Neural cell (in vitro differentiated cells): Measurements from ENCODE around the gene CDC42EP5. TPM values are rescaled to one million over a fixed set of nuclear protein-coding genes. Genes with fewer than 3 reads are reported as not detected.

Source experiments
- H2AFZ ChIP-seq: fragments of 200-600, 300-800 bp; sonication (generic), shearing (Covaris generic); 2 replicates; pipeline ENCODE4 v1.6.0; 2014; ENCODE audit warnings: low read depth, mild to moderate bottlenecking, antibody characterized with exemption, low read length, moderate library complexity
- H3F3A ChIP-seq: fragments of 200-600 bp; shearing (Covaris generic); 2 replicates; pipeline ENCODE4 v1.6.1; 2016; ENCODE audit warnings: mild to moderate bottlenecking, moderate library complexity, mixed read lengths, antibody characterized with exemption, low read length; ENCODE audit not compliant: insufficient read depth, poor library complexity, severe bottlenecking
- H3K27ac ChIP-seq: fragments of 200-600, 300-800 bp; sonication (generic), shearing (Covaris generic); 2 replicates; pipeline ENCODE4 v1.5.1; 2014; ENCODE audit warnings: mild to moderate bottlenecking, low read length, moderate library complexity
- H3K27me3 ChIP-seq: fragments of 300-800, 200-600 bp; sonication (generic), shearing (Covaris generic); 2 replicates; pipeline ENCODE4 v1.6.0; 2014; ENCODE audit warnings: mild to moderate bottlenecking, low read depth, low read length, moderate library complexity; ENCODE audit not compliant: insufficient read depth
- H3K36me3 ChIP-seq: fragments of 300-800, 200-600 bp; sonication (generic), shearing (Covaris generic); 2 replicates; pipeline ENCODE4 v1.5.1; 2014; ENCODE audit warnings: mild to moderate bottlenecking, antibody characterized with exemption, low read length, moderate library complexity; ENCODE audit not compliant: insufficient read depth
- H3K4me2 ChIP-seq: fragments of 300-800, 200-600 bp; sonication (generic), shearing (Covaris generic); 2 replicates; pipeline ENCODE4 v1.6.0; 2014; ENCODE audit warnings: mild to moderate bottlenecking, low read length
- H3K4me3 ChIP-seq: fragments of 300-800, 200-600 bp; sonication (generic), shearing (Covaris generic); 2 replicates; pipeline ENCODE4 v1.5.1; 2014; ENCODE audit warnings: mild to moderate bottlenecking, low read length, moderate library complexity
- H3K79me2 ChIP-seq: fragments of 200-600 bp; shearing (Covaris generic); replicated peaks from 2 replicates; pipeline ENCODE4 v1.6.0; 2014; ENCODE audit warnings: mild to moderate bottlenecking, low read length, moderate library complexity; ENCODE audit not compliant: insufficient read depth
- H3K9ac ChIP-seq: fragments of 300-800, 200-600 bp; sonication (generic), shearing (Covaris generic); 2 replicates; pipeline ENCODE4 v1.6.1; 2016; ENCODE audit warnings: mild to moderate bottlenecking, low read length, mixed read lengths
- H3K9me2 ChIP-seq: fragments of 200-600 bp; shearing (Covaris generic); 2 replicates; pipeline ENCODE4 v1.6.1; 2016; ENCODE audit warnings: mild to moderate bottlenecking, low read length, mixed read lengths; ENCODE audit not compliant: insufficient read depth
- H3K9me3 ChIP-seq: fragments of 200-600, 300-800 bp; sonication (generic), shearing (Covaris generic); 2 replicates; pipeline ENCODE4 v1.6.1; 2016; ENCODE audit warnings: mild to moderate bottlenecking, mixed run types, low read length, moderate library complexity, mixed read lengths
- H4K20me1 ChIP-seq: fragments of 200-600 bp; shearing (Covaris generic); 2 replicates; pipeline ENCODE4 v1.6.1; 2016; ENCODE audit warnings: mild to moderate bottlenecking, mixed run types; ENCODE audit not compliant: insufficient read depth
- EP300 ChIP-seq: fragments of 450-650 bp; conservative IDR thresholded peaks from 2 replicates; pipeline ENCODE4 v1.6.1; 2014; ENCODE audit warnings: antibody characterized with exemption, mild to moderate bottlenecking, moderate library complexity; ENCODE audit not compliant: poor library complexity, severe bottlenecking
- EZH2 ChIP-seq: fragments of 200-600, 300-800 bp; shearing (Covaris generic), sonication (generic); IDR thresholded peaks from 2 replicates; pipeline ENCODE4 v1.6.1; 2014; ENCODE audit warnings: antibody characterized with exemption, low read length, borderline replicate concordance, mild to moderate bottlenecking; ENCODE audit not compliant: insufficient read depth, poor library complexity, severe bottlenecking
- MXI1 ChIP-seq: fragments of 450-650 bp; conservative IDR thresholded peaks from 2 replicates; pipeline ENCODE4 v1.6.1; 2014; ENCODE audit warnings: antibody characterized with exemption, mild to moderate bottlenecking; ENCODE audit not compliant: poor library complexity, severe bottlenecking
- POLR2AphosphoS5 ChIP-seq: IDR thresholded peaks from 2 replicates; pipeline ENCODE4 v1.6.1; 2012
- RAD21 ChIP-seq: fragments of 450-650 bp; conservative IDR thresholded peaks from 2 replicates; pipeline ENCODE4 v1.6.1; 2014; ENCODE audit warnings: antibody characterized with exemption, mild to moderate bottlenecking, moderate library complexity
- SMC3 ChIP-seq: fragments of 450-650 bp; conservative IDR thresholded peaks from 2 replicates; pipeline ENCODE4 v1.6.1; 2014; ENCODE audit warnings: antibody characterized with exemption, mild to moderate bottlenecking, moderate library complexity; ENCODE audit not compliant: poor library complexity
- TAF1 ChIP-seq: IDR thresholded peaks from 2 replicates; pipeline ENCODE4 v1.6.1; 2012; ENCODE audit warnings: low read depth
- polyA plus RNA-seq: library from polyadenylated mRNA; depleted of rRNA; stranded (reverse); fragments of >200 nt; gene quantifications from 2 replicates; pipeline ENCODE4 v1.2.3, GENCODE V29; 2014
- TF ChIP-seq, protein P1 (sequence below): fragments of 450-650 bp; IDR thresholded peaks from 2 replicates; pipeline ENCODE4 v1.5.1; 2014; ENCODE audit warnings: antibody characterized with exemption, mild to moderate bottlenecking, moderate library complexity; ENCODE audit not compliant: poor library complexity, severe bottlenecking
- TF ChIP-seq, protein P2 (sequence below): IDR thresholded peaks from 2 replicates; pipeline ENCODE4 v1.6.1; 2012; ENCODE audit warnings: borderline replicate concordance

CDC42EP5 gene
- polyA plus RNA-seq, 1 donor from 2014 or later: not detected

DNA sequence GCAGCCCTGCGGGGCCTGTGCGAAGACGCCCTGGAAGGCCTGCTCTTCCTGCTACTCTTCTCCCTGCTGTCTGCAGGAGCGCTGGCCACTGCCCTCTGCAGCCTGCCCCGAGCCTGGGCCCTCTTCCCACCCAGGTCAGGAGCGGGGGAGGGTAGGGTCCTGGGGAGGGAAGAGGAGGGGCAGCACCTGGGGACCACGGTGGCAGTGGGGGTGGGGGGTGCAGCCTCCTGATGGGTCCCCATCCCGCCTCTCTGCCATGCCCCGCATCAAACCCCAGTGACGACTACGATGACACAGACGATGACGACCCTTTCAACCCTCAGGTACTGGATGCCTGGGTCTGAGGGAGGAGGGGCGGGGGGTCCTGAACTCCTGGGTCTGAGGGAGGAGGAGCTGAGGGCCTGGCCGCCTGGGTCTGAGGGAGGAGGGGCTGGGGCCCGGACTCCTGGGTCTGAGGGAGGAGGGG, 37.5 kb downstream of the CDC42EP5 start:
- no peak overlapping the region for H2AFZ ChIP-seq
- H3F3A ChIP-seq: no peaks in the 10 kb centered on the region
- no peak overlapping the region for H3K4me3 ChIP-seq
- no peaks in the 10 kb centered on the region for H3K9me3 ChIP-seq
- no peak overlapping the region for H3K9ac ChIP-seq
- TF ChIP-seq, protein P1, sequence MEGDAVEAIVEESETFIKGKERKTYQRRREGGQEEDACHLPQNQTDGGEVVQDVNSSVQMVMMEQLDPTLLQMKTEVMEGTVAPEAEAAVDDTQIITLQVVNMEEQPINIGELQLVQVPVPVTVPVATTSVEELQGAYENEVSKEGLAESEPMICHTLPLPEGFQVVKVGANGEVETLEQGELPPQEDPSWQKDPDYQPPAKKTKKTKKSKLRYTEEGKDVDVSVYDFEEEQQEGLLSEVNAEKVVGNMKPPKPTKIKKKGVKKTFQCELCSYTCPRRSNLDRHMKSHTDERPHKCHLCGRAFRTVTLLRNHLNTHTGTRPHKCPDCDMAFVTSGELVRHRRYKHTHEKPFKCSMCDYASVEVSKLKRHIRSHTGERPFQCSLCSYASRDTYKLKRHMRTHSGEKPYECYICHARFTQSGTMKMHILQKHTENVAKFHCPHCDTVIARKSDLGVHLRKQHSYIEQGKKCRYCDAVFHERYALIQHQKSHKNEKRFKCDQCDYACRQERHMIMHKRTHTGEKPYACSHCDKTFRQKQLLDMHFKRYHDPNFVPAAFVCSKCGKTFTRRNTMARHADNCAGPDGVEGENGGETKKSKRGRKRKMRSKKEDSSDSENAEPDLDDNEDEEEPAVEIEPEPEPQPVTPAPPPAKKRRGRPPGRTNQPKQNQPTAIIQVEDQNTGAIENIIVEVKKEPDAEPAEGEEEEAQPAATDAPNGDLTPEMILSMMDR: no peak
- TF ChIP-seq EZH2: no peak
- H3K79me2 ChIP-seq: no peaks in the 10 kb centered on the region
- H4K20me1 ChIP-seq: no peaks in the 10 kb centered on the region
- H3K9me2 ChIP-seq: no peaks in the 10 kb centered on the region
- H3K27ac ChIP-seq: no peak overlapping the region
- no peak overlapping the region for H3K4me2 ChIP-seq
- no peaks in the 10 kb centered on the region for H3K27me3 ChIP-seq
- no peaks in the 10 kb centered on the region for H3K36me3 ChIP-seq

DNA sequence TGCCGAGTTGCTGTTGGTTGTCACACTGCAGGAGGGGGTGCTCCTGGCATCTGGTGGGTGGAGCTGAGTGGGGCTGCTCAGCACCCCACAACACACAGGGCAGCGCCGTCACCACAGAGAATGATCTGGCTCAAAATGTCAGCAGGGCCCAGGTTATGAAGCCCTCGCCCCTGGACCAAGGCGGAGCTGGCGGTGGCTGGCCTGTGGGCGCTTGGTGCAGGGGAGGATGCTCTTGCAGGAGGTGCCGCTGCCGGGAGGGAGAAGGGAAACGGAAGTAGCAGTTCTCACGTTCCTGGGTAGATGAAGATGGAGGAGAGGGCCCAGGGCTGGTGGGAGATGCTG, 38.3 kb downstream of the CDC42EP5 start:
- Histone ChIP-seq H3K36me3 (no peaks in the 10 kb centered on the region), H3K9me2 (no peaks in the 10 kb centered on the region), H3K4me2 (no peak overlapping the region), H3K79me2 (no peaks in the 10 kb centered on the region), H3F3A (no peaks in the 10 kb centered on the region), H3K27me3 (no peaks in the 10 kb centered on the region), H3K9ac (no peak overlapping the region), H3K27ac (no peak overlapping the region), H3K4me3 (no peak overlapping the region), H4K20me1 (no peaks in the 10 kb centered on the region), H3K9me3 (no peaks in the 10 kb centered on the region), H2AFZ (no peak overlapping the region)
- TF ChIP-seq TAF1 (no peak), RAD21 (no peak), EP300 (no peak), EZH2 (no peak), SMC3 (no peak)
- TF ChIP-seq, protein P2, sequence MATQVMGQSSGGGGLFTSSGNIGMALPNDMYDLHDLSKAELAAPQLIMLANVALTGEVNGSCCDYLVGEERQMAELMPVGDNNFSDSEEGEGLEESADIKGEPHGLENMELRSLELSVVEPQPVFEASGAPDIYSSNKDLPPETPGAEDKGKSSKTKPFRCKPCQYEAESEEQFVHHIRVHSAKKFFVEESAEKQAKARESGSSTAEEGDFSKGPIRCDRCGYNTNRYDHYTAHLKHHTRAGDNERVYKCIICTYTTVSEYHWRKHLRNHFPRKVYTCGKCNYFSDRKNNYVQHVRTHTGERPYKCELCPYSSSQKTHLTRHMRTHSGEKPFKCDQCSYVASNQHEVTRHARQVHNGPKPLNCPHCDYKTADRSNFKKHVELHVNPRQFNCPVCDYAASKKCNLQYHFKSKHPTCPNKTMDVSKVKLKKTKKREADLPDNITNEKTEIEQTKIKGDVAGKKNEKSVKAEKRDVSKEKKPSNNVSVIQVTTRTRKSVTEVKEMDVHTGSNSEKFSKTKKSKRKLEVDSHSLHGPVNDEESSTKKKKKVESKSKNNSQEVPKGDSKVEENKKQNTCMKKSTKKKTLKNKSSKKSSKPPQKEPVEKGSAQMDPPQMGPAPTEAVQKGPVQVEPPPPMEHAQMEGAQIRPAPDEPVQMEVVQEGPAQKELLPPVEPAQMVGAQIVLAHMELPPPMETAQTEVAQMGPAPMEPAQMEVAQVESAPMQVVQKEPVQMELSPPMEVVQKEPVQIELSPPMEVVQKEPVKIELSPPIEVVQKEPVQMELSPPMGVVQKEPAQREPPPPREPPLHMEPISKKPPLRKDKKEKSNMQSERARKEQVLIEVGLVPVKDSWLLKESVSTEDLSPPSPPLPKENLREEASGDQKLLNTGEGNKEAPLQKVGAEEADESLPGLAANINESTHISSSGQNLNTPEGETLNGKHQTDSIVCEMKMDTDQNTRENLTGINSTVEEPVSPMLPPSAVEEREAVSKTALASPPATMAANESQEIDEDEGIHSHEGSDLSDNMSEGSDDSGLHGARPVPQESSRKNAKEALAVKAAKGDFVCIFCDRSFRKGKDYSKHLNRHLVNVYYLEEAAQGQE: no peak

DNA sequence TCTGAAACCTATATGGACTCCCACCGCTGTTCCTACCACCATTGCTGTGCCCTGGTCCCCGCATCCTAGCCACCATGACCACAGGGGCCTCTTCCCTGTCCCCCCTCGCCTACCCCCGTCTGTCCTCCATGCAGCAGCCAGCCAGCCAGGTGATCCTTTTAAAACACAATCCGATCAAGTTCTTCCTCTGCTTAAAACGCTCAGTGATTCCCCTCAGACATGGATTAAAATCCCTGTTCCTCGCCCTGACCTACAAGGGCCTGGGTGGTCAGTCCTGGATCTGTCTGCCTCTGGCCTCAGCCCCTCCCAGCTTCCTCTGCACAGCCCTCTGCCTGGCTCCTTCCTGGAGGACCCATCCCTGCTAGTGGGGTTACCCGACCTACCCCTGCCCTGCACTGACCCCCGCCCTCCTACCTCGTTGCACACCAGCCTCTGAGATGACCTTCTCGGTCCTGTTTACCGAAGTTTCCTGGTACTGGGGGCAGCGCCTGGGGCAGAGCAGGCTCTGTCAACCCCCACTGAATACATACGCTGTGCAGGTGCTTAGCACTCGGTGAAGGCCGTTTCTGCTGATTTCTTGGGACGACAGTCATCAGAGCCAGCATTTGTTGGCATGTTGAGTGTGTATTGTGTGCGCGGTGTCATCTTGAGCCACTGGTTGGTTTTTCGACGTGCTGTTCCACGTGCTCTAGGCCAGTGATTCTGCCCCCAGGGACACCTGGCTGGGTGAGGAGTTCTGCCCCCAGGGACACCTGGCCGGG, 38.8 kb downstream of the CDC42EP5 start:
- H3K4me2 ChIP-seq: no peak overlapping the region
- H4K20me1 ChIP-seq: no peaks in the 10 kb centered on the region
- H3K9me2 ChIP-seq: no peaks in the 10 kb centered on the region
- H3K9me3 ChIP-seq: no peaks in the 10 kb centered on the region
- no peaks in the 10 kb centered on the region for H3K27me3 ChIP-seq
- no peaks in the 10 kb centered on the region for H3F3A ChIP-seq
- H3K9ac ChIP-seq: no peak overlapping the region
- no peak overlapping the region for H2AFZ ChIP-seq
- TF ChIP-seq, protein P1: no peak
- no peak for TF ChIP-seq RAD21
- TF ChIP-seq POLR2AphosphoS5: no peak
- TF ChIP-seq EZH2: no peak
- TF ChIP-seq SMC3: no peak
- no peak for TF ChIP-seq TAF1
- TF ChIP-seq, protein P2: no peak
- no peak for TF ChIP-seq MXI1
- no peak for TF ChIP-seq EP300
- no peaks in the 10 kb centered on the region for H3K79me2 ChIP-seq
- no peak overlapping the region for H3K27ac ChIP-seq
- no peak overlapping the region for H3K4me3 ChIP-seq
- H3K36me3 ChIP-seq: no peaks in the 10 kb centered on the region
